GM23338 (cell line): ENCODE data around the gene SNRNP35. TPM values are rescaled to one million over a fixed set of nuclear protein-coding genes. Genes with fewer than 3 reads are reported as not detected.

Experiments
- ATAC-seq: fragments of 200-7000 bp; cut with Tn5 transposase; 3 replicates; pipeline ENCODE4 v1.9.1; 2020
- DNase-seq: peaks from one replicate; pipeline ENCODE4 v3.0.0-alpha.2; 2015; ENCODE audit warnings: low spot score
- H2AFZ ChIP-seq: fragments of 200-600 bp; sonication (generic); 2 replicates; pipeline ENCODE4 v1.8.0; 2016; ENCODE audit warnings: antibody characterized with exemption, mild to moderate bottlenecking, moderate library complexity
- H3F3A ChIP-seq: fragments of 200-600 bp; sonication (generic); replicated peaks from 2 replicates; pipeline ENCODE4 v1.8.0; 2017; ENCODE audit warnings: antibody characterized with exemption, mixed run types, low read depth
- H3K27ac ChIP-seq: fragments of 200-600 bp; sonication (generic); 2 replicates; pipeline ENCODE4 v1.6.1; 2016; ENCODE audit warnings: low read depth
- H3K27me3 ChIP-seq: fragments of 200-600 bp; sonication (generic); 2 replicates; pipeline ENCODE4 v1.8.0; 2016; ENCODE audit warnings: mild to moderate bottlenecking, mixed run types, moderate library complexity; ENCODE audit not compliant: insufficient read depth
- H3K36me3 ChIP-seq: fragments of 200-600 bp; sonication (generic); 2 replicates; pipeline ENCODE4 v1.8.0; 2016; ENCODE audit warnings: mild to moderate bottlenecking; ENCODE audit not compliant: insufficient read depth
- H3K4me1 ChIP-seq: fragments of 200-600 bp; sonication (generic); 2 replicates; pipeline ENCODE4 v1.8.0; 2016; ENCODE audit warnings: mild to moderate bottlenecking, moderate library complexity; ENCODE audit not compliant: insufficient read depth
- H3K4me2 ChIP-seq: fragments of 200-600 bp; sonication (generic); 2 replicates; pipeline ENCODE4 v1.7.1; 2017; ENCODE audit warnings: mixed run types
- H3K4me3 ChIP-seq: fragments of 200-600 bp; sonication (generic); 2 replicates; pipeline ENCODE4 v1.6.1; 2016; ENCODE audit warnings: mixed run types
- H3K79me2 ChIP-seq: fragments of 200-600 bp; sonication (generic); replicated peaks from 2 replicates; pipeline ENCODE4 v1.8.0; 2017; ENCODE audit warnings: mild to moderate bottlenecking; ENCODE audit not compliant: insufficient read depth
- H3K9me2 ChIP-seq: fragments of 200-600 bp; sonication (generic); 2 replicates; pipeline ENCODE4 v1.8.0; 2017; ENCODE audit not compliant: insufficient read depth
- H4K20me1 ChIP-seq: fragments of 200-600 bp; sonication (generic); replicated peaks from 2 replicates; pipeline ENCODE4 v1.8.0; 2017; ENCODE audit warnings: mild to moderate bottlenecking; ENCODE audit not compliant: insufficient read depth
- H3K27ac Mint-ChIP-seq: 2 replicates; pipeline ENCODE4 v1.8.0; 2020; ENCODE audit warnings: inconsistent platforms, mild to moderate bottlenecking, moderate library complexity, mixed read lengths
- H3K27me3 Mint-ChIP-seq: 3 replicates; pipeline ENCODE4 v1.8.0; 2022; ENCODE audit warnings: low read depth, mild to moderate bottlenecking, moderate library complexity, mixed read lengths, inconsistent platforms; ENCODE audit not compliant: insufficient read depth, poor library complexity
- H3K36me3 Mint-ChIP-seq: 3 replicates; pipeline ENCODE4 v1.8.0; 2021; ENCODE audit warnings: low read depth, mild to moderate bottlenecking, inconsistent platforms, moderate library complexity, mixed read lengths
- H3K4me1 Mint-ChIP-seq: 3 replicates; pipeline ENCODE4 v1.8.0; 2020; ENCODE audit warnings: mild to moderate bottlenecking, inconsistent platforms, mixed read lengths
- H3K4me3 Mint-ChIP-seq: 3 replicates; pipeline ENCODE4 v1.8.0; 2021; ENCODE audit warnings: moderate library complexity, mild to moderate bottlenecking, inconsistent platforms, mixed read lengths
- H3K9me3 Mint-ChIP-seq: 3 replicates; pipeline ENCODE4 v1.8.0; 2020; ENCODE audit warnings: moderate library complexity, mild to moderate bottlenecking, inconsistent platforms, mixed read lengths
- CREB1 ChIP-seq: fragments of 250-450 bp; sonication (Bioruptor Pico); IDR thresholded peaks from 2 replicates; pipeline ENCODE4 v1.5.0; 2020; ENCODE audit warnings: low read depth, mild to moderate bottlenecking, moderate library complexity
- CTCF ChIP-seq, 2 experiments: fragments of 200-600 bp in 1 of 2; sonication (generic) in 1 of 2; conservative IDR thresholded peaks; 2 replicates each; pipeline versions ENCODE4 v1.5.1 to v1.6.1; 2016 to 2017; ENCODE audit warnings: antibody characterized with exemption in 2 of 2, low read depth in 2 of 2, mild to moderate bottlenecking in 2 of 2, moderate library complexity in 1 of 2
- EZH2 ChIP-seq: fragments of 200-600 bp; sonication (generic); IDR thresholded peaks from one replicate; pipeline ENCODE4 v1.8.0; 2017; ENCODE audit warnings: antibody characterized with exemption, mild to moderate bottlenecking, low read depth; ENCODE audit not compliant: unreplicated experiment
- EZH2phosphoT487 ChIP-seq: fragments of 200-600 bp; sonication (generic); IDR thresholded peaks from one replicate; pipeline ENCODE4 v1.8.1; 2018; ENCODE audit warnings: antibody characterized with exemption; ENCODE audit not compliant: unreplicated experiment
- JUNB ChIP-seq: IDR thresholded peaks from one replicate; pipeline ENCODE4 v1.6.1; 2016; ENCODE audit warnings: antibody characterized with exemption; ENCODE audit not compliant: unreplicated experiment
- POLR2AphosphoS5 ChIP-seq: IDR thresholded peaks from 2 replicates; pipeline ENCODE4 v1.6.1; 2016; ENCODE audit warnings: antibody characterized with exemption, low read depth
- REST ChIP-seq: IDR thresholded peaks from one replicate; pipeline ENCODE4 v1.6.1; 2018; ENCODE audit warnings: antibody characterized with exemption; ENCODE audit not compliant: unreplicated experiment
- ZNF331 ChIP-seq: fragments of 250-450 bp; sonication (Bioruptor Pico); IDR thresholded peaks from 2 replicates; pipeline ENCODE4 v1.5.0; 2020; ENCODE audit warnings: low read depth, mild to moderate bottlenecking, moderate library complexity
- ZNF462 ChIP-seq: fragments of 250-450 bp; sonication (Bioruptor Pico); IDR thresholded peaks from 2 replicates; pipeline ENCODE4 v1.5.0; 2020; ENCODE audit warnings: mild to moderate bottlenecking, moderate library complexity
- polyA plus RNA-seq: library from polyadenylated mRNA; unstranded; fragments of >200 nt; fragmentation: Nextera tagmentation; extraction: Ambion mirVana; gene quantifications from 2 replicates; pipeline ENCODE4 v1.2.1, GENCODE V29; 2016
- total RNA-seq: library from RNA; depleted of rRNA; stranded (reverse); fragments of >200 nt; shearing (Covaris generic); gene quantifications from 2 replicates; pipeline ENCODE4 v1.2.3, GENCODE V29; 2014

The SNRNP35 gene
- total and polyA plus RNA-seq, 2 experiments from 2014 or later: 8.4 to 38.4 TPM

- no peaks in the 10 kb centered on the region for H3F3A ChIP-seq
- DNase-seq: no peak
- no peaks in the 10 kb centered on the region; the same call in 2 of the 3 replicates for H3K36me3 Mint-ChIP-seq
- no peak overlapping the region for H3K27ac ChIP-seq
- H3K4me2 ChIP-seq: no peak overlapping the region
- no peaks in the 10 kb centered on the region for H3K27me3 ChIP-seq
- ATAC-seq: no peak
- TF ChIP-seq ZNF331 (CRISPR knock-in tag) (no peak), POLR2AphosphoS5 (no peak), JUNB (no peak), CREB1 (CRISPR knock-in tag) (no peak)
- H3K27me3 Mint-ChIP-seq: peaks cover 16% of the 10 kb centered on the region
- H3K4me3 ChIP-seq: no peak overlapping the region
- H3K4me1 Mint-ChIP-seq: peaks cover 7% of the 10 kb centered on the region
- H3K79me2 ChIP-seq: no peaks in the 10 kb centered on the region
- no peaks in the 10 kb centered on the region for H4K20me1 ChIP-seq
- H3K9me3 Mint-ChIP-seq: no peaks in the 10 kb centered on the region
- no peaks in the 10 kb centered on the region for H3K4me1 ChIP-seq
- no peaks in the 10 kb centered on the region for H3K36me3 ChIP-seq
- H3K4me3 Mint-ChIP-seq: no peak overlapping the region
- H3K27ac Mint-ChIP-seq: no peak overlapping the region
- no peaks in the 10 kb centered on the region for H3K9me2 ChIP-seq
- no peak overlapping the region for H2AFZ ChIP-seq
These were observed 27.8 kb downstream of the SNRNP35 start for GRCh38 chr12:123485756-123486155.

- H3K36me3 Mint-ChIP-seq: no peaks in the 10 kb centered on the region; the same call in 2 of the 3 replicates
These were observed 29.5 kb downstream of the SNRNP35 start for GRCh38 chr12:123487428-123487827.

More at GRCh38 chr12:123487428-123487827, 29.5 kb downstream of the SNRNP35 start:
- H3K27ac Mint-ChIP-seq: no peak overlapping the region
- no peaks in the 10 kb centered on the region for H3K9me3 Mint-ChIP-seq
- Histone ChIP-seq H3K9me2 (no peaks in the 10 kb centered on the region), H3K36me3 (no peaks in the 10 kb centered on the region), H3K27me3 (no peaks in the 10 kb centered on the region), H3K79me2 (no peaks in the 10 kb centered on the region), H4K20me1 (no peaks in the 10 kb centered on the region), H2AFZ (no peak overlapping the region), H3K27ac (no peak overlapping the region), H3K4me2 (no peak overlapping the region), H3K4me3 (no peak overlapping the region), H3K4me1 (no peaks in the 10 kb centered on the region), H3F3A (no peaks in the 10 kb centered on the region)
- TF ChIP-seq EZH2 (no peak), POLR2AphosphoS5 (no peak), EZH2phosphoT487 (no peak), CTCF (conservative IDR thresholded peaks at IDR 0.05; ENCODE audit: low read depth in 2 of 2) (no peak), ZNF462 (CRISPR knock-in tag) (no peak), REST (no peak)
- ATAC-seq (no peak), DNase-seq (no peak)
- peaks cover 7% of the 10 kb centered on the region for H3K4me1 Mint-ChIP-seq
- H3K4me3 Mint-ChIP-seq: no peak overlapping the region
- peaks cover 13% of the 10 kb centered on the region for H3K27me3 Mint-ChIP-seq
